H9 (cell line): ENCODE data around the gene MPC1. TPM values are rescaled to one million over a fixed set of nuclear protein-coding genes. Genes with fewer than 3 reads are reported as not detected.

Source experiments
- DNase-seq: peaks from one replicate; pipeline ENCODE4 v3.0.0-alpha.2; 2017
- H2AFZ ChIP-seq: one replicate; pipeline ENCODE4 v1.6.1; 2013; ENCODE audit warnings: mild to moderate bottlenecking, low read length, control low read depth, moderate library complexity
- H2AK5ac ChIP-seq: 2 replicates; pipeline ENCODE4 v1.6.1; 2013; ENCODE audit warnings: low read length, control low read depth, mixed read lengths; ENCODE audit not compliant: insufficient read length
- H2BK120ac ChIP-seq: one replicate; pipeline ENCODE4 v1.6.1; 2013; ENCODE audit warnings: low read depth, mild to moderate bottlenecking, low read length, control low read depth, inconsistent platforms; ENCODE audit not compliant: poor library complexity, severe bottlenecking
- H2BK12ac ChIP-seq: 2 replicates; pipeline ENCODE4 v1.6.1; 2013; ENCODE audit warnings: low read length, control low read depth, mixed read lengths, low read depth; ENCODE audit not compliant: insufficient read length
- H2BK15ac ChIP-seq: 2 replicates; pipeline ENCODE4 v1.6.1; 2013; ENCODE audit warnings: low read depth, low read length, control low read depth
- H2BK20ac ChIP-seq: one replicate; pipeline ENCODE4 v1.6.1; 2013; ENCODE audit warnings: low read depth, mild to moderate bottlenecking, low read length, control low read depth, inconsistent platforms; ENCODE audit not compliant: poor library complexity, severe bottlenecking
- H2BK5ac ChIP-seq: 2 replicates; pipeline ENCODE4 v1.6.1; 2013; ENCODE audit warnings: low read length, control low read depth, mixed read lengths; ENCODE audit not compliant: insufficient read length
- H3K14ac ChIP-seq: 2 replicates; pipeline ENCODE4 v1.6.1; 2013; ENCODE audit warnings: low read length, control low read depth; ENCODE audit not compliant: insufficient read depth
- H3K18ac ChIP-seq: 2 replicates; pipeline ENCODE4 v1.6.1; 2013; ENCODE audit warnings: low read depth, mild to moderate bottlenecking, mixed read lengths, low read length, control low read depth; ENCODE audit not compliant: insufficient read length
- H3K23ac ChIP-seq: 2 replicates; pipeline ENCODE4 v1.6.1; 2013; ENCODE audit warnings: low read length, control low read depth, mixed read lengths, low read depth; ENCODE audit not compliant: insufficient read length
- H3K23me2 ChIP-seq: 2 replicates; pipeline ENCODE4 v1.6.1; 2013; ENCODE audit warnings: low read depth, mild to moderate bottlenecking, mixed read lengths, low read length, control low read depth; ENCODE audit not compliant: insufficient read length, poor library complexity, severe bottlenecking
- H3K27ac ChIP-seq: 2 replicates; pipeline ENCODE4 v1.5.1; 2013; ENCODE audit warnings: low read length, control low read depth, mixed read lengths, low read depth; ENCODE audit not compliant: insufficient read length
- H3K27me3 ChIP-seq: 2 replicates; pipeline ENCODE4 v1.6.1; 2013; ENCODE audit warnings: low read length, control low read depth, inconsistent platforms; ENCODE audit not compliant: insufficient read depth
- H3K4ac ChIP-seq: 2 replicates; pipeline ENCODE4 v1.6.1; 2013; ENCODE audit warnings: low read depth, mild to moderate bottlenecking, control low read depth, inconsistent platforms, low read length, moderate library complexity
- H3K4me1 ChIP-seq: 2 replicates; pipeline ENCODE4 v1.6.1; 2013; ENCODE audit warnings: low read length, control low read depth, inconsistent platforms; ENCODE audit not compliant: insufficient read depth
- H3K4me2 ChIP-seq: 2 replicates; pipeline ENCODE4 v1.6.1; 2013; ENCODE audit warnings: low read length, control low read depth, mixed read lengths; ENCODE audit not compliant: insufficient read length, insufficient read depth
- H3K56ac ChIP-seq: 2 replicates; pipeline ENCODE4 v1.6.1; 2013; ENCODE audit warnings: low read depth, mild to moderate bottlenecking, mixed read lengths, low read length, control low read depth; ENCODE audit not compliant: insufficient read length
- H3K79me1 ChIP-seq: 2 replicates; pipeline ENCODE4 v1.6.1; 2013; ENCODE audit warnings: low read depth, mild to moderate bottlenecking, moderate library complexity, low read length, control low read depth, inconsistent platforms; ENCODE audit not compliant: insufficient read depth, poor library complexity, severe bottlenecking
- H3K79me2 ChIP-seq: 2 replicates; pipeline ENCODE4 v1.6.1; 2013; ENCODE audit warnings: low read length, control low read depth, inconsistent platforms; ENCODE audit not compliant: insufficient read depth
- H3K9ac ChIP-seq: 2 replicates; pipeline ENCODE4 v1.6.1; 2013; ENCODE audit warnings: low read length, control low read depth, mixed read lengths; ENCODE audit not compliant: insufficient read length; ENCODE audit errors: extremely low read depth
- H3K9me3 ChIP-seq: one replicate; pipeline ENCODE4 v1.6.1; 2013; ENCODE audit warnings: low read depth, low read length, inconsistent platforms; ENCODE audit not compliant: control insufficient read depth
- H3T11ph ChIP-seq: one replicate; pipeline ENCODE4 v1.6.1; 2013; ENCODE audit warnings: mild to moderate bottlenecking, low read length, control low read depth, inconsistent platforms
- H4K20me1 ChIP-seq: one replicate; pipeline ENCODE4 v1.6.1; 2013; ENCODE audit not compliant: control insufficient read depth, insufficient read length, insufficient read depth
- H4K5ac ChIP-seq: 2 replicates; pipeline ENCODE4 v1.6.1; 2013; ENCODE audit warnings: low read depth, mild to moderate bottlenecking, mixed read lengths, low read length, control low read depth; ENCODE audit not compliant: insufficient read length
- H4K8ac ChIP-seq: replicated peaks from 2 replicates; pipeline ENCODE4 v1.6.1; 2013; ENCODE audit warnings: low read length, control low read depth, mixed read lengths, low read depth; ENCODE audit not compliant: insufficient read length
- H4K91ac ChIP-seq: 2 replicates; pipeline ENCODE4 v1.6.1; 2013; ENCODE audit warnings: low read depth, mild to moderate bottlenecking, moderate library complexity, mixed read lengths, low read length, control low read depth; ENCODE audit not compliant: insufficient read length
- H3K27ac Mint-ChIP-seq, 3 experiments: 2 replicates in 2 of 3; 3 replicates in 1 of 3; pipeline ENCODE4 v1.8.0; 2020 to 2021; ENCODE audit warnings: mixed read lengths in 3 of 3, mild to moderate bottlenecking in 1 of 3, moderate library complexity in 1 of 3
- H3K27me3 Mint-ChIP-seq: 2 replicates; pipeline ENCODE4 v1.8.0; 2021; ENCODE audit warnings: low read depth, mild to moderate bottlenecking, moderate library complexity, mixed read lengths
- H3K36me3 Mint-ChIP-seq, 3 experiments: 2 replicates in 2 of 3; 3 replicates in 1 of 3; pipeline ENCODE4 v1.8.0; 2020 to 2021; ENCODE audit warnings: low read depth in 3 of 3, mixed read lengths in 3 of 3; ENCODE audit not compliant: insufficient read depth in 1 of 3
- H3K4me1 Mint-ChIP-seq, 2 experiments: 2 replicates each; pipeline ENCODE4 v1.8.0; 2020; ENCODE audit warnings: mixed read lengths in 2 of 2
- H3K4me3 Mint-ChIP-seq, 2 experiments: 2 replicates in 1 of 2; 3 replicates in 1 of 2; pipeline ENCODE4 v1.8.0; 2020 to 2021; ENCODE audit warnings: mild to moderate bottlenecking in 2 of 2, mixed read lengths in 2 of 2, moderate library complexity in 1 of 2
- H3K9me3 Mint-ChIP-seq, 2 experiments: 2 replicates in 1 of 2; 3 replicates in 1 of 2; pipeline ENCODE4 v1.8.0; 2020; ENCODE audit warnings: mild to moderate bottlenecking in 2 of 2, mixed read lengths in 2 of 2, moderate library complexity in 1 of 2
- CTCF ChIP-seq: fragments of 200-600 bp; sonication (generic); conservative IDR thresholded peaks from 3 replicates; pipeline ENCODE4 v1.8.0; 2021; ENCODE audit warnings: antibody characterized with exemption, mild to moderate bottlenecking
- WGBS: extraction: QIAGEN DNeasy Blood & Tissue Kit; methylation state at CpG from one replicate; pipeline ENCODE4 v1.1.7; 2013; ENCODE audit warnings: missing lambda C conversion rate, low lambda C conversion rate, mixed read lengths; ENCODE audit not compliant: insufficient read length; ENCODE audit errors: extremely low coverage; 5-methylcytosine and 5-hydroxymethylcytosine counted together
- total RNA-seq: library from RNA; stranded (reverse); gene quantifications from 2 replicates; pipeline ENCODE4 v1.2.1, GENCODE V29; 2021

The MPC1 gene
- total RNA-seq, 1 experiment from 2014 or later: 10.0 TPM

- Histone ChIP-seq H4K8ac (no peak overlapping the region), H3K23me2 (peaks cover 5% of the 10 kb centered on the region), H2AFZ (no peak overlapping the region), H4K20me1 (peaks cover 3% of the 10 kb centered on the region), H4K91ac (no peak overlapping the region), H3K18ac (no peak overlapping the region), H3K27ac (no peak overlapping the region), H3K9me3 (no peaks in the 10 kb centered on the region), H2BK12ac (no peak overlapping the region), H3T11ph (no peak overlapping the region), H3K14ac (no peak overlapping the region), H3K79me1 (no peaks in the 10 kb centered on the region), H3K23ac (no peak overlapping the region), H3K56ac (no peak overlapping the region), H2AK5ac (no peak overlapping the region), H2BK120ac (no peak overlapping the region), H3K9ac (no peak overlapping the region), H3K79me2 (no peaks in the 10 kb centered on the region), H2BK15ac (no peak overlapping the region), H3K4me1 (0 out of 2 replicates have a peak, but pooled peaks cover 5% of the 10 kb centered on the region), H3K4me2 (no peak overlapping the region), H4K5ac (no peak overlapping the region), H3K4ac (no peak overlapping the region), H2BK20ac (no peak overlapping the region), H3K27me3 (no peaks in the 10 kb centered on the region), H2BK5ac (no peak overlapping the region)
- H3K27me3 Mint-ChIP-seq: no peaks in the 10 kb centered on the region; the same call in 1 of the 2 replicates
- no peak for DNase-seq
- WGBS: no CpG with 5 or more reads among the region's 49 CpGs
- peaks cover 19 to 23% (median 21%) of the 10 kb centered on the region in 3 experiments for H3K36me3 Mint-ChIP-seq
- H3K4me1 Mint-ChIP-seq: peaks cover 8 to 16% of the 10 kb centered on the region in 2 experiments
- H3K27ac Mint-ChIP-seq: peak overlapping the region in 1 of 3 experiments; percentile 30; a peak in 1 of 7 replicates
- H3K9me3 Mint-ChIP-seq: peaks cover 11 to 13% of the 10 kb centered on the region in 2 experiments; a peak in 4 of 5 replicates
- H3K4me3 Mint-ChIP-seq: no peak overlapping the region
- no peak for TF ChIP-seq CTCF
Observed at GRCh38 chr6:166412156-166412910, 29.6 kb upstream of the MPC1 start.
